Measurements from ENCODE around the gene AMMECR1.

DNA sequence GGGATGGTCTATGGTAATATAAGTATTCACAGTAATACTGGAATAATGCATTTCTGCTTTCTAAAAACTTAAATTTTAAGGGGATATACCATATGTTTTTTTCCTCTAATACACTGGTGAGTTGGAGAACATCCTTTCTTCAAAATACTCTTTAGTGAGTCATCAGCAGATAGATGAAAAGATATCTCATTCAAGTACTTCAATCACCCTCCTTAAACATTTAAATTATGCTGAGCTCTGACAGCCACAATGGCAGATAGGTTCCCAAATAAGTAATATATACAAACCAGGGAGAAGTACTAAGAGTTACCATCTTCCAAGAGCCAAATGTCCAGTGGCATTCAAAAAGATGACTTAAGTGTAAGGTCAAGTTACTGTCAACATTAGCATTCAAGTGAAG, 52.2 kb downstream of the AMMECR1 start:
- TF ChIP-seq, protein P1, sequence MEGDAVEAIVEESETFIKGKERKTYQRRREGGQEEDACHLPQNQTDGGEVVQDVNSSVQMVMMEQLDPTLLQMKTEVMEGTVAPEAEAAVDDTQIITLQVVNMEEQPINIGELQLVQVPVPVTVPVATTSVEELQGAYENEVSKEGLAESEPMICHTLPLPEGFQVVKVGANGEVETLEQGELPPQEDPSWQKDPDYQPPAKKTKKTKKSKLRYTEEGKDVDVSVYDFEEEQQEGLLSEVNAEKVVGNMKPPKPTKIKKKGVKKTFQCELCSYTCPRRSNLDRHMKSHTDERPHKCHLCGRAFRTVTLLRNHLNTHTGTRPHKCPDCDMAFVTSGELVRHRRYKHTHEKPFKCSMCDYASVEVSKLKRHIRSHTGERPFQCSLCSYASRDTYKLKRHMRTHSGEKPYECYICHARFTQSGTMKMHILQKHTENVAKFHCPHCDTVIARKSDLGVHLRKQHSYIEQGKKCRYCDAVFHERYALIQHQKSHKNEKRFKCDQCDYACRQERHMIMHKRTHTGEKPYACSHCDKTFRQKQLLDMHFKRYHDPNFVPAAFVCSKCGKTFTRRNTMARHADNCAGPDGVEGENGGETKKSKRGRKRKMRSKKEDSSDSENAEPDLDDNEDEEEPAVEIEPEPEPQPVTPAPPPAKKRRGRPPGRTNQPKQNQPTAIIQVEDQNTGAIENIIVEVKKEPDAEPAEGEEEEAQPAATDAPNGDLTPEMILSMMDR (IDR thresholded peaks at IDR 0.05 in 8 of 11, conservative IDR thresholded peaks at IDR 0.05 in 3 of 11), result no peak
- TF ChIP-seq POLR2A (IDR thresholded peaks at IDR 0.05), result no peak
- TF ChIP-seq POLR2AphosphoS5 (IDR thresholded peaks at IDR 0.05), result no peak
